HG02840 (cell line): ENCODE results near the gene FHAD1.
"Not testable (repeated sequence)": the region's sequence is repeated elsewhere in the genome, so short reads cannot be mapped to it uniquely, and the experiment has no call there.

Experiments
- ATAC-seq: cut with Tn5 transposase; IDR thresholded peaks from one replicate; pipeline ENCODE4 v1.9.1; 2021; ENCODE audit warnings: mild to moderate bottlenecking, moderate library complexity, moderate number of reproducible peaks; ENCODE audit not compliant: unreplicated experiment, low FRiP score

FHAD1 gene

GRCh38 chr1:15427280-15427666 is 180.2 kb downstream of the FHAD1 start:
- ATAC-seq, result no peak

DNA sequence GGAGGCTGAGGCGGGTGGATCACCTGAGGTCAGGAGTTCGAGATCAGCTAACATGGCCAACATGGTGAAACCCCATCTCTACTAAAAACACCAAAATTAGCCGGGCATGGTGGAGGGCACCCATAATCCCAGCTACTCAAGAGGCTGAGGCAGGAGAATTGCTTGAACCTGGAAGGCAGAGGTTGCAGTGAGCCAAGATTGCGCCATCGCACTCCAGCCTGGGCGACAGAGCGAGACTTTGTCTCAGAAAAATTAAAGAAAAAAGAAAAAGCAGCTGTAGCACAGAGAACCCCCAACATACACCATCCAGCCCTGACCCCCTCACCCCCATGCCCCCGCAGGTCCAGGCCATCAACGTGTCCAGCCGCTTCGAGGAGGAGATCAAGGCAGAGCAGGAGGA is 181.2 kb downstream of the FHAD1 start:
- ATAC-seq, result not testable (repeated sequence)

GRCh38 chr1:15428815-15429435 is 181.9 kb downstream of the FHAD1 start:
- ATAC-seq, result no peak

DNA sequence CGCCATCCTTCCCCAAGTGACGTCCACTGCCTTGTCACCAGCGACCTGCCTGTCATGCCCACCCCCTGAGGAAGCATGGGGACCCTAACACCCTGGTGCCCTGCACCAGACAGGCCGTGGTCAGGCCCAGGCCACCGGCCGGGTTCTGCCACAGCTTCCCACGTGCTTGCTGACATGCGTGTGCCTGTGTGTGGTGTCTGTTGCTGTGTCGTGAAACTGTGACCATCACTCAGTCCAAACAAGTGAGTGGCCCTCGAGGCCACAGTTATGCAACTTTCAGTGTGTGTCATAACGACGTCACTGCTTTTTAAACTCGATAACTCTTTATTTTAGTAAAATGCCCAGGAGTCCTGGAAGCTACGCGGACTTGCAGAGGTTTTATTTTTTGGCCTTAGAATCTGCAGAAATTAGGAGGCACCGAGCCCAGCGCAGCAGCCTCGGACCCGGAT is 182.7 kb downstream of the FHAD1 start:
- ATAC-seq, result no peak

GRCh38 chr1:15430787-15431570 is 184.0 kb downstream of the FHAD1 start:
- no peak for ATAC-seq

DNA sequence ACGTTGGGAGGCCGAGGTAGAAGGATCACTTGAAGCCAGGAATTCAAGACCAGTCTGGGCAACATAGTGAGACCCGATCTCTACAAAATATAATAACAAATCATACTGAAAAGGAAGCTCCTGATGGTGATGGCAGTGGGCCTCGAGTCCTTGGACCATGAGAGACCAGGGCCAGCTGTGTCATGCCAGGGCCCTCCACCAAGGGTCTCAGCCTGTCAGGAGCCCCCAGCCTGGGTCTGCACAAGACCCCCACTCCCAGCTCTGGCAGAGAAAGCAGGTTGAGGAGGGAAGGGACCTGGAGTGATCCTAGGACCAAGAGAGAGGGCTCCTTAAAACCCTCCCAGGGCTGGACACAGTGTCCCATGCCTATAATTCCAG is 184.5 kb downstream of the FHAD1 start:
- no peak for ATAC-seq

- ATAC-seq, result no peak
Observed at GRCh38 chr1:15432324-15432723, 185.3 kb downstream of the FHAD1 start.

GRCh38 chr1:15433471-15433870 is 186.4 kb downstream of the FHAD1 start:
- ATAC-seq, result no peak

DNA sequence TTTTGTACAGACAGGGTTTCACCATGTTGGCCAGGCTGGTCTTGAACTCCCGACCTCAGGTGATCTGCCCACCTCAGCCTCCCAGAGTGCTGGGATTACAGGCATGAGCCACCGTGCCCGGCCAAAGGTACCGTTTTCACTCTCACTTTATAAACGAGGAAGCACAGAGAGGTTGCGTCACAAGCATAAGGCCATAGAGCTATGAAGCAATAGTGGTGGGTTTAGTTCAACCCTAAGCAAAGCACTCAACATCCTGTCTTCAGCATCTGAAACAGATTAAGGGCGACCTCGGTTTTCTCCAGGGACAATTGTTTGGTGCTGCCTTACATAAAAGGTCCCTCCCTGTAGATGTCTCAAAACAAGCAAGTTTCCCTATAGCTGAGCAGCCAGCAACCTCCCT is 187.7 kb downstream of the FHAD1 start:
- not testable (repeated sequence) for ATAC-seq

DNA sequence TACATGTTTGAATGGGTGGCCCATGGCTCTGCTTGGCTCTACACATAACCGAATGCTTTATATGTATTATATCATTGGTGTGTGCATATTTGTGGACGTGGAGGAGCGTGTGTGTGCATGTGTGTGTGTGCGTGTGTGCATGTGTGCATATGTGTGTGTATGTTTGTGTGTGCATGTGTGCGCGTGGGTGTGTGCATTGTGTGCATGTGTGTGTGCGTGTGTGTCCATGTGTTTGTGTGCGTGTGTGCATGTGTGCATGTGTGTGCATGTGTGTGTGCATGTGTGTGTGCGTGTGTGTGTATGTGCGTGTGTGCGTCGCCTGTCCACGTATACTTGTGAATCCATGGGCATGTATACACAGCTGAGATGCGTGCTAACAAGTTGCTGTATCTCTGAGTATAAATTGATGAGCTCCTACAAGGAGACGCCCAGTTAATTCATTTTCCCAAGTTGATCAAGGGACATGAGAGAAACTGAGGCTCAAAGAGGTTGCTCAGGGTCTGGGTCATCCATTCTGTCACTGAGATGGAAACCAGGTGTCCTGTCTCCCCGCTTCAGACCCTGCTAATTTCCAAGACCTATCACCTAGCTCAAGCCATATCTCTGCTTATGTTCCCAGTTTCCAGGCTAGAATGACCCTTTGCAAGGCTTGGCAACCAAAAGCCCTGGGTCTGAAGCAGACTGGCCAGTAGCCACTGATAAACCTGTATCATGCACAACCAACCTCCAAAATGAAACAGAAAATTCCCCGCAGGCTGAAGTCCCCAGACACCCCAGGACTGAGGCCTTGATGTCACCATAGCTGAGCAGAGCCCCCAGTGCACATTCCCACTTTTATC is 188.4 kb downstream of the FHAD1 start:
- no peak for ATAC-seq

DNA sequence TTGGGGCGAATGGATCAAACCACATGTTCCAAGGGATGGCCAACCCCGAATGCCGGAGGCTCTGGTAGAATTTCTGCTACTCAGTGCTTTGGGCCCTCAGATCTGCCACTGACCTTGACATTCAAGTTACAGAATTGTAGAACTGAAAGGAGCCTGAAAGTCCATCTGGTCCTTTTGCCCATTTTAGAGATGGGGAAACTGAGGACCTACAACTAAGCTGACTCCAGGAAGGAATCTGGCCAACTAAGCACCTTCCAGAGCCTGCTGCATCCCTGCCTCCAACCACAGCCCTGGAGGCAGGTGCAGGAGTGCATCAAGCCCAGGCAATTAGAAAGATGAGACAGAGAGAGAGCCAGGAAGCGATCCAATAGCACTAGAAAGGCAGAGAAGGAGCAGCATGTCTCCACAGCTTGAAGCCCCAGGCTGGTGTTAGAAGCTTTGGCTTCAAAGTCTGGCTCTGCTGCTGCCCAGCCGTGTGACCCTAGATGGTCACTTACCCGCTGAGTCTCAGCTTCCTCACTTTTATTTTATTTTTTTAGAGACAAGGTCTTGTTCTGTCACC is 189.9 kb downstream of the FHAD1 start:
- ATAC-seq, result no peak

DNA sequence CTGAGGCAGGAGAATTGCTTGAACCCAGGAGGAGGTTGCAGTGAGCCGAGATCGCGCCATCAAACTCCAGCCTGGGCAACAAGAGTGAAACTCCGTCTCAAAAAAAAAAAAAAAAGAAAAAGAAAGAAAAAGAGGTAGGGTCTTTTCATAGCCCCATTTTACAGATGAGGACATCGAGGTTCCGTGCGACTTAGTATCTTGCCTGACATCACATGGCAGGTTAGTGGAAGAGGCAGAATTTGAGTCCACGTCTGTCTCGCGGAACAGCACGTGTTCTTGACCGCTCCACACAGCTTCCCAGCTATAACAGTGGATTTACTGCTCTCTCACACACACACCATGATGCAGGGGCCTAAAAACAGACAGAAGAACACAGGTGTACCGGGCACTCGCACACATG is 192.3 kb downstream of the FHAD1 start:
- no peak for ATAC-seq

DNA sequence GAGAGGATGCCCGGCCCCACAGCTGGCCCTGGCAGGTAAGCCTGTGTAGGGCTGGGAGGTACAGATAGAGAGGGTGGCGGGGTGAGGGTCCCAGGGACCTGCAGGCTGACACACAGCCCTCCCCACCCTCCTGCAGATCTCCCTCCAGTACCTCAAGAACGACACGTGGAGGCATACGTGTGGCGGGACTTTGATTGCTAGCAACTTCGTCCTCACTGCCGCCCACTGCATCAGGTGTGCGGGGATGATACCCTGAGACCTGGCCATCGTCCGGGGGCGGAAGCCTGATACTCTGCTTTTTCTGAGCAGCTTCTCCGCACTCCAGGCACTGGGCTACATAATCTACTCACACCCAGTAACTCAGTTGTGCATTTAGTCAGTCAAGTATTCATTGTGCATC is 193.3 kb downstream of the FHAD1 start:
- no peak for ATAC-seq

- no peak for ATAC-seq
Observed at GRCh38 chr1:15441247-15441646, 194.2 kb downstream of the FHAD1 start.

DNA sequence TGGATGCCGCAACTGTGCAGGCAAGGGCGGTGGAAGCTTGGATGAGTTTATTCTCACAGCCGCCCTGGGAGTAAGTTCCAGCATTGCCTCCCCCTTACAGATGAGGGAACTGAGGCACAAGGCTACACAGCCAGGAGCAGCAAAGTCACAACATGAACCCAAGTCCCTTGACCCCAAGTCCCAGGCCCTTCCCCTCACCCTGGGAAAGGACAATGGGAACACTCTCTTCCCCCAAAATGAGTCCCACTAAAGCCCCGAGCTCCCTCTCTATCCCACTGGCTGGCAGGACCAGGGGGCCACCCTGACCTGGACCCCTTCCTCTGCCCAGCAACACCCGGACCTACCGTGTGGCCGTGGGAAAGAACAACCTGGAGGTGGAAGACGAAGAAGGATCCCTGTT is 195.1 kb downstream of the FHAD1 start:
- no peak for ATAC-seq

- no peak for ATAC-seq
Observed at GRCh38 chr1:15442759-15443158, 195.7 kb downstream of the FHAD1 start.

GRCh38 chr1:15443281-15443680 is 196.3 kb downstream of the FHAD1 start:
- no peak for ATAC-seq

DNA sequence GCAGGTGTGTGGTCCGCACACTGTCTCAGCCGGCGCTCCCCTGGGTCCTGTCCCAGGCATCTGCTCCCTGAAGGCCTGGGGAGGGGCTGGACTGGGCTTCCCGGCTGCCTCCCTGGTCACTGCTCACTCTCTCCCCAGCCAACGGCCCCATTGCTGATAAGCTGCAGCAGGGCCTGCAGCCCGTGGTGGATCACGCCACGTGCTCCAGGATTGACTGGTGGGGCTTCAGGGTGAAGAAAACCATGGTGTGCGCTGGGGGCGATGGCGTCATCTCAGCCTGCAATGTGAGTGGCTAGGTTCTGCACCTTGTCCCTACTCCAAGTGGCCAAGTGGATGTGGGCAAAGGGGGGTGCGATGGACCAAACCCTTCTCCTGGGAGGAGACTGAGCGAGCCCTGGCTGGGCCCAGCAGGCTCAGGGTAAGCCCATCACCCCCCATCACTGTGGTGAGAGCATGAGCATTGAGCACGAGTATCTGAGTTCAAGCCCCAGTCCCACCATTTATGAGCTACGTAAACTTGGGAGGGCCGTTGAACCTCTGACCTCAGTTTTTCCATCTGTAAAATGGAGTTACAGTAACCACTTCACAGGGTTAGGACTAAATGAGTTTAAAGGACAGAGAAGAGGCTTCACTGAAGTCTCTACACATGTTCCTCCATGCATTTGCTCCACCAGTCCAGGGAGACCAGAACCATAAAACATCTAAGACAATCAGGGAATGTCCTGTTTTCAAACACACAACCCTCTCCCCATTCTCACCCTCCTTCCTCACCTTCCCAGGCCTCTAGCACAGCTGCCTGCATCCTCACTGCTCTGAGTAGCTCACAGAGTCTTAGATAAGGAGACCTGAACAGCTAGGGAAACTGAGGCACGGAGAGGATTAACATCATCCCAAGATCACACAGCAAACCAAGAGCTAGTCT is 197.7 kb downstream of the FHAD1 start:
- ATAC-seq, result no peak

- ATAC-seq, result no peak
Observed at GRCh38 chr1:15445390-15446122, 198.5 kb downstream of the FHAD1 start.
